ENCODE results near the gene PAK4. TPM values are rescaled to one million over a fixed set of nuclear protein-coding genes. Genes with fewer than 3 reads are reported as not detected.

Gene PAK4
- total and polyA plus RNA-seq, 2 of the 8 experiments (the other 6 are each of a cell fraction or from before 2014, with no cell fraction given): 50.7 to 64.4 TPM

- TF ChIP-seq CHD2 (IDR thresholded peaks at IDR 0.05; ENCODE audit: low read length) (no peak), YY1 (IDR thresholded peaks at IDR 0.05; ENCODE audit: low read depth, low read length) (no peak), EP300 (IDR thresholded peaks at IDR 0.05; ENCODE audit: borderline replicate concordance in 1 of 2, low read depth in 2 of 2, low read length in 2 of 2) (no peak), CEBPB (IDR thresholded peaks at IDR 0.05; ENCODE audit: low read depth, low read length) (no peak), CBX5 (IDR thresholded peaks at IDR 0.05; ENCODE audit: low read depth, low read length) (no peak)
Observed at GRCh38 chr19:39140594-39140993, 15.0 kb downstream of the PAK4 start (continued).
